HG02610 (cell line): ENCODE results near the gene HDAC4.

ENCODE experiments used
- ATAC-seq: cut with Tn5 transposase; IDR thresholded peaks from one replicate; pipeline ENCODE4 v1.9.1; 2021; ENCODE audit warnings: mild to moderate bottlenecking, moderate library complexity; ENCODE audit not compliant: unreplicated experiment

Gene HDAC4

GRCh38 chr2:239398521-239398921 is 2.3 kb downstream of the HDAC4 start:
- no peak for ATAC-seq

- no peak for ATAC-seq
Measured at GRCh38 chr2:239397931-239398471, 2.8 kb downstream of the HDAC4 start.

GRCh38 chr2:239396881-239397681 is 3.7 kb downstream of the HDAC4 start:
- no peak for ATAC-seq

GRCh38 chr2:239395524-239395923 is 5.3 kb downstream of the HDAC4 start:
- no peak for ATAC-seq

- ATAC-seq, result no peak
Measured at GRCh38 chr2:239394978-239395377, 5.8 kb downstream of the HDAC4 start.

GRCh38 chr2:239394346-239394945 is 6.4 kb downstream of the HDAC4 start:
- no peak for ATAC-seq

- no peak for ATAC-seq
Measured at GRCh38 chr2:239393941-239394340, 6.9 kb downstream of the HDAC4 start.

GRCh38 chr2:239393388-239393940 is 7.4 kb downstream of the HDAC4 start:
- ATAC-seq, result no peak

- ATAC-seq, result no peak
Measured at GRCh38 chr2:239392688-239393387, 8.0 kb downstream of the HDAC4 start.

- no peak for ATAC-seq
Measured at GRCh38 chr2:239392072-239392357, 8.8 kb downstream of the HDAC4 start.

GRCh38 chr2:239391286-239392071 is 9.3 kb downstream of the HDAC4 start:
- no peak for ATAC-seq

GRCh38 chr2:239390546-239391285 is 10.1 kb downstream of the HDAC4 start:
- no peak for ATAC-seq

GRCh38 chr2:239389414-239390329 is 11.1 kb downstream of the HDAC4 start:
- no peak for ATAC-seq

GRCh38 chr2:239388236-239389151 is 12.3 kb downstream of the HDAC4 start:
- ATAC-seq, result no peak

GRCh38 chr2:239387811-239388210 is 13.0 kb downstream of the HDAC4 start:
- no peak for ATAC-seq

GRCh38 chr2:239386872-239387445 is 13.9 kb downstream of the HDAC4 start:
- no peak for ATAC-seq

GRCh38 chr2:239386001-239386670 is 14.7 kb downstream of the HDAC4 start:
- ATAC-seq, result no peak
